Fibroblast of villous mesenchyme (primary cell): ENCODE measurements around the gene HSP90B1. TPM values are rescaled to one million over a fixed set of nuclear protein-coding genes. Genes with fewer than 3 reads are reported as not detected.

Source experiments
- DNase-seq: peaks from one replicate; pipeline ENCODE4 v3.0.0-alpha.2; 2010; ENCODE audit warnings: low read depth
- H3K4me3 ChIP-seq: 2 replicates; pipeline ENCODE4 v1.5.1; 2011; ENCODE audit warnings: low read depth, mild to moderate bottlenecking, low read length
- total RNA-seq: library from RNA; depleted of rRNA; stranded (reverse); fragments of >200 nt; gene quantifications from 2 replicates; pipeline ENCODE4 v1.2.3, GENCODE V29; 2012
- TF ChIP-seq, protein P1 (sequence below): IDR thresholded peaks from 2 replicates; pipeline ENCODE4 v1.5.1; 2012; ENCODE audit warnings: low read depth, mild to moderate bottlenecking, low read length; ENCODE audit not compliant: insufficient read depth

Gene HSP90B1
- total RNA-seq, 1 donor: 702 TPM

DNA sequence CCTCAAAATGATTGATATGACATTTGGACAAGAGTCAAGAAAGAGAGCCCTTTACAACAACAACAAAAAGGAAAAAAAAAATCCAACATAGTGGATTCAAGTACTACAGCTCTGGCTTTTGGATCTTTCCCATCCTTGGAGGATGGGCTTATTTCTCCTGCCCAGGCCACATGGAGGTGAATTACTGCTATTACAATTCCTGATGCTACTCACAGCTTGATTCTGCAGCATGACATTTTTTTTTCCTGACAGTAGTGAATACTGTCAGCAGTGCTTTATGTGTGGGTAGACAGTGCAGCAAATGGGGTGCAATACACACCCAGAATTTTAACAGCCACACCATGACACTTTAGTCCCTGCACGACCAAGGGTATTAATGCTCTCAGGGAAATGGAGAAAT lies 42.5 kb upstream of the HSP90B1 start:
- H3K4me3 ChIP-seq: no peak overlapping the region
- no peak for DNase-seq
- TF ChIP-seq, protein P1, sequence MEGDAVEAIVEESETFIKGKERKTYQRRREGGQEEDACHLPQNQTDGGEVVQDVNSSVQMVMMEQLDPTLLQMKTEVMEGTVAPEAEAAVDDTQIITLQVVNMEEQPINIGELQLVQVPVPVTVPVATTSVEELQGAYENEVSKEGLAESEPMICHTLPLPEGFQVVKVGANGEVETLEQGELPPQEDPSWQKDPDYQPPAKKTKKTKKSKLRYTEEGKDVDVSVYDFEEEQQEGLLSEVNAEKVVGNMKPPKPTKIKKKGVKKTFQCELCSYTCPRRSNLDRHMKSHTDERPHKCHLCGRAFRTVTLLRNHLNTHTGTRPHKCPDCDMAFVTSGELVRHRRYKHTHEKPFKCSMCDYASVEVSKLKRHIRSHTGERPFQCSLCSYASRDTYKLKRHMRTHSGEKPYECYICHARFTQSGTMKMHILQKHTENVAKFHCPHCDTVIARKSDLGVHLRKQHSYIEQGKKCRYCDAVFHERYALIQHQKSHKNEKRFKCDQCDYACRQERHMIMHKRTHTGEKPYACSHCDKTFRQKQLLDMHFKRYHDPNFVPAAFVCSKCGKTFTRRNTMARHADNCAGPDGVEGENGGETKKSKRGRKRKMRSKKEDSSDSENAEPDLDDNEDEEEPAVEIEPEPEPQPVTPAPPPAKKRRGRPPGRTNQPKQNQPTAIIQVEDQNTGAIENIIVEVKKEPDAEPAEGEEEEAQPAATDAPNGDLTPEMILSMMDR: no peak

DNA sequence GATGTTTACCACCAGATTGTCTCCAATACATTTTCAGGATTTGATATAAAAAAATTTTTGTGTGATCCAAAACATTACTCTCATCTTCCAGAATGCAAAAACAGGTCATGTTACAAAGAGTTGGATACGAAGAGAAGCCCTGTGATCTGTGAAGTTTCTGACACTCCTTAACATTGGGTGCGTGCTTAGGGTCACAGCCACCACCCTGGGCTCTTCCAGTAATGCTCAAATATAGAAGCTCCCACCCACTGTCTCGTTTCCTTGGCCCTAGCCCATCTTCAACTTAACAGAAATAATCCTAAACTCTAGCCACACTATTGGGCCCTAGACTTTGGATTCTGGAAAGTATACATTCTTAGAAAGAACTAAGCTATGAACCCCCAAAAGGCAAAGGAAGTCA lies 32.9 kb upstream of the HSP90B1 start:
- TF ChIP-seq, protein P1: no peak

DNA sequence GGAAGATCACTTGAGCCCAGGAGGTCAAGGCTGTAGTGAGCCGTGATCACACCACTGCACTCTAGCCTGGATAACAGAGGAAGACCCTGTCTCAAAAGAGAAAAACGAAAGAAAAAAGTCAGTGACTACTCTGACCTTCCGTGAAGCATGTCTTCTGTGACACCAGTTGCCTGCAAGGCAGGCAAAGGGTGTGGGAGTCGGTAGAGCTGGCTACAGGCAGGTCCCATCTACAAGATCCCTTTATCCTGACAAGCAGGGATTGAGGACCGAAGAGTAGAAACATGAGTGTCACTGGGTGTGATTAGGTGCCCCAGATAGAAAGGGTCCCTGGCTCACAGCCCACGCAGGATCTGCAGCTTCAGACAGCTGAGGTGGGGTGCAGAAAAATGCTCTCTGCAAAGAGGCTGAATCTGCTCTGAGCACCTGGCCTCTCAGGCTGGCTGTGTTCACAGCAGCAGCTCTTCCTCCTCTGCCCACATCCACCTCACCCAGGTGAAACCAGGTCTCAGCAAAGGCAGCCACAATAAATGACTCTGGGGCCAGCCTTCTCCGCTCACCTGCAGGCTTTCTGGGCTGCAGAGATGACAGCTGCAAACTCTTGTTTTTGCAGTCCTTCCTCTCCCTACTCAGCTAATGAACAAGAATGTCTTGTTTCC lies 28.6 kb upstream of the HSP90B1 start:
- DNase-seq: no peak
- no peak overlapping the region for H3K4me3 ChIP-seq
- TF ChIP-seq, protein P1: no peak

More for the DNA sequence above, 32.9 kb upstream of the HSP90B1 start:
- no peak overlapping the region for H3K4me3 ChIP-seq
- no peak for DNase-seq

DNA sequence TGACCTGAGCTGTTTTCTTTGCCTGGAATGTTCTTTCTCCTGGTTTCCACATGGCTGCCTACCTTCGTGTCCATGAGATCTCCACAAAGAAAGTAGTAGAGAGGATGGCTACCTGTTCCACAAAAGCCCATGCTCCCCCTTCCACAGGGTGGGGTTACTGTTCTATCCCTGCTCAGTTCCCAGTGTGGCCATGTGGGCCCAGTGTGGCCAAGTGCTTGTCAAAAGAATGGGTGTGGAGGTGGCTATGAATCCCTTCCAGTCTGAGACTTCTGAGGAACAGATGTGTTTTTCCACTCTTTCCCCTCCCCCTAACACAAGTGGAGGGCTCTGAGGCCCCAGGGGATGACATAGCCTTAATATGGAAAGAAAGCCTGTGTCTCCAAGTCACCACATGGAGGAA lies 26.2 kb upstream of the HSP90B1 start:
- DNase-seq: no peak
- TF ChIP-seq, protein P1: no peak
- no peak overlapping the region for H3K4me3 ChIP-seq

DNA sequence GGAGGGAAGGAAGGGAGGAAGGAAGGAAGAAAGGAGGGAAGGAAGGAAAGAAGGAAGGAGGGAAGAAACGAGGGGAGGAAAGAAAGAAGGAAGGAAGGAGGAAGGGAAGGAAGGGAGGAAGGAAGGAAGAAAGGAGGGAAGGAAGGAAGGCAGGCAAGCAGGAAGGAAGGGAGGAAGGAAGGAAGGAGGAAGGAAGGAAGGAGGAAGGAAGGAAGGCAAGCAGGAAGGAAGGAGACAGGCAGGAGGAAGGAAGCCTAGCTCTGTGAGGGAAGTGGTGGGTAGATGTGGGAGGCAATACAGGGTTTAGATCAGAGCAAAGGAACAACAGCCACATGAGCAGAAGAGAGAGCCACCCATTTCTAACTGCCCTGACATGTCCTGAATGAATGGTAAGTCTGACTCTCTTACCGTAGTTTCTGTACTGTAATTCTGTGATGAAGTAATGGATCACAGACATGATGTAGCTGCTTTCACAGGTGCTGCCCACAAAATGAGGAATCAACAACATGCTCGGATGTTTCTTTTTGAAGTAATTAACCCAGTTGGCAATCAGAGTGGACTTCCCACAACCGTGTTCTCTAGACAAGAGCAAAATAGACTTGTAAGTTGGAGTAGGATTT lies 24.4 kb upstream of the HSP90B1 start:
- TF ChIP-seq, protein P1: no peak
- DNase-seq: no peak
- no peak overlapping the region for H3K4me3 ChIP-seq

DNA sequence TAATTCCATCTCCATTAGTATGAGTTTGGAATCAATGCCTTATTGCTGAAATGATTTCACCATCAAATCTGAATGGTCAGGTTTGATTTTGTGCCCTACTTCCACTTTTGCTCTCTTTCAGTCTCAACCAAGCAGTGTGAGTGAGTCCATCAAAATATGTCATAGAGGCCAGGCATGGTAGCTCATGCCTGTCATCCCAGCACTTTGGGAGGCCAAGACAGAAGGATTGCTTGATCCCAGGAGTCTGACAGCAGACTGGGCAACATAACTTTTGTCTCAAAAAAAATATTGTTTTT lies 22.0 kb upstream of the HSP90B1 start:
- TF ChIP-seq, protein P1: no peak
- no peak overlapping the region for H3K4me3 ChIP-seq
- no peak for DNase-seq

DNA sequence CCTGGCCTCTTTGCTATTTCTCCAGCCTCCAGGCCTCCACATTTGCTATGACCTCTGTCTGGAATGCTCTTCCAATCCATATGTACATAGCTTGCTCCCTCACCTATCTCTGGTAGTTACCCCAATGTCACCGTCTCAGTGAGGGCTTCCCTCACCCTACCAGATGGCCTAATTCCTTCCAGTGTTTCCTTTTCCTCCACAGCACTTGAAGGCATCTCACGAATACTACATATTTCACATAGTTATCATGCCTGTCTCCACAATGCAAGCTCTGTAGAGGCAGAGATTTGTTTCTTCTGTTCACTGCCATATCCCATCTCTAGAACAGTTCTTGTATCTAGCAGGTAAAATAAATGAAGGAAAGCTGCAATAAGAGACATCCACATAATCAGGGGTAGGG lies 21.3 kb upstream of the HSP90B1 start:
- H3K4me3 ChIP-seq: no peak overlapping the region
- peak; percentile 10 for DNase-seq

More for the DNA sequence above, 21.3 kb upstream of the HSP90B1 start:
- TF ChIP-seq, protein P1: no peak
